Measurements from ENCODE around the gene RCN1.

The RCN1 gene

DNA sequence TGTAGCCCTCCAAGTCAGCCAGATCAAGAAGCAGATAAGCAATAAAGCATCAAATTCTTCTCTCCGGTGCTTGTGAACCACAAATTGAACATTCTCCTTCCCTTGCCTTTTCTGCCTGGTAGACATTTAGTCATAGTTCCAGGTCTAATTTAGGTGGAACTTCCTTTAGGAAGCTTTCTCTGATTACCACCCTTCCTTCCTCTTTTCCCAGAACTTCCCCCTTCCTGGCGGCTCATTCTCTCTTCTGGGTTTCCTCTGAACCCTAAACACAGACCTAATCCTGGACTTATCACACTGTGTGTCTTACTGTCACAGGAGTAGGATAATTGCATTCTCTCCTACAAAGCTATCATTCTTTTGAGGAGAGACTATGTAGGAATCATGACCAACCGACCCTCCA lies 61.9 kb downstream of the RCN1 start:
- no peak for DNase-seq

DNA sequence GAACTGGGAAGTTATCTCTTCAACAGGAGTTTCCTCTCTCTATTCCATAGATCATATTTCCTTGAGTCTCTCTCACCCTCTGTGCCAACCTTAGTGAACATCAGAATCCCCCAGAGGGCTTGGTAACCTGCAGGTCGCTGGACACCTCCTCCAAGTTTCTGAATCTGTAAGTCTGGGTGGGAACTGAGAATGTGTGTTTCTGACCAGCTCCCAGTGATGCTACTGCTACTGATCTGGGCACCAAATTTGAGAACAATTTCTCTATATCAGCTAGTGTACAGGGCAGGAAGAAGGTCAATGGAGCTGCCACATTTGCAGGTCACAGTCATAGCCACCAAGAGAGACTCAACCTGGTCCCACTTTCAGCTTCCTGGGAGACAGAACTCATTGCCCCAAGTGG lies 62.9 kb downstream of the RCN1 start:
- no peak for DNase-seq

DNA sequence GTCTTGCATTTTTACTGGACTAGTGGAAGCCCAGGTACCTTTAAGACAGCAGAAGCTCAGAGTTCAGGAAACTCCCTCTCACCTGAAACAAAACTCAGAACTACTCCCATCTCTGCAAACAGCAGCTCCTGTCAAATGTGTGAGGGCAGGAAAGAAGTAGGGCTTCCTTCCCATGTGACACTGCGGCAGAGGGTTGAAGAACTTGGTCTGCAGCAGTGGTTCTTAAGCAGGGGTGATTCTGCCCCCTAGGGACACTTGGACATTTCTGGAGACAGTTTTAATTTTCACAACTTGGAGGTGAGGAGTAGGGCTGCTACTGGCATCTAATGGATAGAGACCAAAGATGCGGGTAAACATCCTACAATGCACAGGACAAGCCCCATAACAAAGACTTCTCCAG lies 63.4 kb downstream of the RCN1 start:
- no peak for DNase-seq
